Glutamatergic neuron (in vitro differentiated cells): ENCODE measurements around the gene BUB1B. TPM values are rescaled to one million over a fixed set of nuclear protein-coding genes. Genes with fewer than 3 reads are reported as not detected.

ENCODE experiments used
- DNase-seq: peaks from one replicate; pipeline ENCODE4 v3.0.0; 2022
- H3K27ac Mint-ChIP-seq: one replicate; pipeline ENCODE4 v1.8.0; 2020; ENCODE audit warnings: mild to moderate bottlenecking, mixed read lengths, inconsistent platforms; ENCODE audit not compliant: unreplicated experiment
- H3K27me3 Mint-ChIP-seq: one replicate; pipeline ENCODE4 v1.8.0; 2020; ENCODE audit warnings: mild to moderate bottlenecking, moderate library complexity, mixed read lengths, inconsistent platforms; ENCODE audit not compliant: unreplicated experiment
- H3K36me3 Mint-ChIP-seq: one replicate; pipeline ENCODE4 v1.8.0; 2020; ENCODE audit warnings: mild to moderate bottlenecking, mixed read lengths, inconsistent platforms; ENCODE audit not compliant: unreplicated experiment
- H3K4me1 Mint-ChIP-seq: one replicate; pipeline ENCODE4 v1.8.0; 2020; ENCODE audit warnings: mild to moderate bottlenecking, low read depth, mixed read lengths, inconsistent platforms; ENCODE audit not compliant: unreplicated experiment
- H3K4me3 Mint-ChIP-seq: one replicate; pipeline ENCODE4 v1.8.0; 2020; ENCODE audit warnings: mild to moderate bottlenecking, mixed read lengths, inconsistent platforms; ENCODE audit not compliant: unreplicated experiment
- H3K9me3 Mint-ChIP-seq: one replicate; pipeline ENCODE4 v1.8.0; 2020; ENCODE audit warnings: mild to moderate bottlenecking, moderate library complexity, mixed read lengths, inconsistent platforms; ENCODE audit not compliant: unreplicated experiment
- CTCF ChIP-seq: fragments of 200-600 bp; sonication (generic); IDR thresholded peaks from one replicate; pipeline ENCODE4 v1.5.0; 2021; ENCODE audit not compliant: partially characterized antibody, unreplicated experiment
- total RNA-seq: library from RNA; stranded (reverse); fragmentation: NEBNext Ultra II Directional; extraction: Animal tissue kit (Norgen Biotek cat#: 25700); gene quantifications from one replicate; pipeline ENCODE4 v1.2.1, GENCODE V29; 2021; ENCODE audit not compliant: unreplicated experiment

Gene BUB1B
- total RNA-seq, 1 donor from 2014 or later, result 16.5 TPM

DNA sequence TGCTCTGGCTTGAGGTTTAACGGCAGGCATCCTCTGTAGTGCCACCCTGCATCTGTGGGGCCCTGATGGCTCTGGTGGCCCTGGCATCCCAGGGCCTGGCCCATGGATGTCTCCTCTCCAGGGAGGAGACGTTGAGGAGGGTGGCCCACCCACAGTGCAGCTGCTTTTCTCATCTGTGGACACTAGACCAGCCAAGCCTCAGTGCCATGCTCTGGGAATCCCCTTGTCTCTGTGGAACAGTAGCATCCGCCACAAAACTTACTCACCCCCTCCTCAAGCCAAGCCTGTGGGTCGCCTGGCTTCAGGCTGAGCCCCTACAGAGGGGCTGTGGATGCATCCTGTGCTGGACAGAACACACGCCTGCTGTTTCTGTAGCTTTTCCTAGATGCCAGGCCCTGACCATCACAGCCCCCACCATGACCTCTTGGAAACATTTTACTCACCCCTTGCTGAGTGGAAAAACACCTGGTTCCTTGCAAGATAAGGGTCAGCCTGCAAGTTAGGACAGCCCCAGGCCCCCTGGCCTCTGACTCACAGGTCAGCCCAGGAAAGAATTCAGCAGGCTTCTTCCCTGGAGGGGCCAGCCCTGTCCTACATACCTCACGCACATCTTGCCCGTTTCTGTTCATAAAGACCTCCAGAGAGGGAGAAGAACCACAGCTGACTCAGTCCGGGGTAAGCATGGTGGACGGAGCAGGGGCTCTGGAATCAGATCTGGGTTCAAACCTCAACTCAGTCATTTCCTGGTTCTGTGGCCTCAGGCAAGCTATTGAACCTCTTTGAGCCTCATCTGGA, 97.0 kb downstream of the BUB1B start:
- peaks cover 14% of the 10 kb centered on the region for H3K27me3 Mint-ChIP-seq
- H3K4me3 Mint-ChIP-seq, result no peak overlapping the region
- H3K36me3 Mint-ChIP-seq, result no peaks in the 10 kb centered on the region
- peaks cover 14% of the 10 kb centered on the region for H3K4me1 Mint-ChIP-seq
- no peak for DNase-seq
- TF ChIP-seq CTCF, result no peak
- no peak overlapping the region for H3K27ac Mint-ChIP-seq
- H3K9me3 Mint-ChIP-seq, result peaks cover 2% of the 10 kb centered on the region

- no peak for DNase-seq
- H3K27me3 Mint-ChIP-seq, result peaks cover 11% of the 10 kb centered on the region
- TF ChIP-seq CTCF, result no peak
- no peak overlapping the region for H3K27ac Mint-ChIP-seq
- H3K4me1 Mint-ChIP-seq, result peaks cover 14% of the 10 kb centered on the region
- no peaks in the 10 kb centered on the region for H3K36me3 Mint-ChIP-seq
- no peak overlapping the region for H3K4me3 Mint-ChIP-seq
- H3K9me3 Mint-ChIP-seq, result peaks cover 2% of the 10 kb centered on the region
These were observed 97.7 kb downstream of the BUB1B start for GRCh38 chr15:40258544-40258943.

GRCh38 chr15:40259021-40259420, 98.2 kb downstream of the BUB1B start:
- H3K27me3 Mint-ChIP-seq, result peaks cover 8% of the 10 kb centered on the region
- peaks cover 12% of the 10 kb centered on the region for H3K4me1 Mint-ChIP-seq
- DNase-seq, result no peak
- H3K36me3 Mint-ChIP-seq, result no peaks in the 10 kb centered on the region
- no peak overlapping the region for H3K27ac Mint-ChIP-seq
- H3K4me3 Mint-ChIP-seq, result no peak overlapping the region
- TF ChIP-seq CTCF, result no peak
- H3K9me3 Mint-ChIP-seq, result no peaks in the 10 kb centered on the region

DNA sequence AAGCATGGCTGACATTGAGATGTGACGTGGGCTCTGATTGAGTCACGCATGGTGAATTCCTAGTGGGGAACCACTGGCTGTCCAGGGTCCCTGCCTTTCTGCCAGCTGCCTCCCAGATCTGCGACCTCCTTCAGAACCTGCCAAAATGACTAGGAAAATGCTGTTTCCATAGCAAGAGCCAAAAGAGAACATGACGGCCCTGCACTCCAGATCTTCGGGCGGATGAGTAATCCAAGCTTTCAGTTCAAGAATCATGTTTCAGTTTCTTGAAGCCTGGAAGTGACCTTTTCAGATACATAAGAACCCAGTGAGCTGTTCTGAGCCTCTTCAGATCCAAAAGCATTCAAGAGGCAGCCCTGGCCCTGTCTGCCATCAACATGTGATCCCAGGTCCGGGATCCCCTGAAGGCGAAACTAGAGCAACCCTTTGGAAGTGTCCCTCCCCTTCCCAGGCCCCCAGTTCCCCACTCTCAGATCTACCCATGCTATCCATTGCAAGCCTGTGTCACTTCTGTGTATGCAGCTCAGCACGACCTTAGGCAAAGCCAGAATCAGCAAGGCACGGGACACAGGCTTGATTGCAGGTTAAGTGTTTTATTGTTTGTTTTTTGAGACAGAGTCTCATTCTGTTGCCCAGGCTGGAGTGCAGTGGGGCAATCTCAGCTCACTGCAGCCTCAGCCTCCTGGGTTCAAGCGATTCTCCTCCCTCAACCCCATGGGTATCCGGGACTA, 102.3 kb downstream of the BUB1B start:
- DNase-seq, result no peak
- no peak for TF ChIP-seq CTCF
- Mint-ChIP-seq H3K36me3 (no peaks in the 10 kb centered on the region), H3K27ac (no peak overlapping the region), H3K27me3 (peaks cover 3% of the 10 kb centered on the region), H3K4me1 (peaks cover 7% of the 10 kb centered on the region), H3K4me3 (no peak overlapping the region), H3K9me3 (peaks cover 3% of the 10 kb centered on the region)
